Mesenchymal stem cell (in vitro differentiated cells and primary cell): ENCODE data around the gene WLS.

Experiments used
- DNase-seq: peaks from one replicate; pipeline ENCODE4 v3.0.0-alpha.2; 2013
- H2AFZ ChIP-seq: one replicate; pipeline ENCODE4 v1.6.1; 2013; ENCODE audit warnings: low read depth, mild to moderate bottlenecking, control low read depth, inconsistent platforms, low read length, moderate library complexity
- H2AK5ac ChIP-seq: 2 replicates; pipeline ENCODE4 v1.6.1; 2013; ENCODE audit warnings: low read length, moderate library complexity, mild to moderate bottlenecking, inconsistent platforms; ENCODE audit not compliant: severe bottlenecking
- H2BK120ac ChIP-seq: one replicate; pipeline ENCODE4 v1.6.1; 2013; ENCODE audit warnings: low read depth, mild to moderate bottlenecking, inconsistent platforms, low read length, moderate library complexity
- H2BK12ac ChIP-seq, 2 experiments: one replicate each; pipeline ENCODE4 v1.6.1; 2013; ENCODE audit warnings: inconsistent platforms in 2 of 2, low read length in 2 of 2, mild to moderate bottlenecking in 2 of 2, moderate library complexity in 2 of 2, control low read depth in 1 of 2
- H2BK15ac ChIP-seq: one replicate; pipeline ENCODE4 v1.6.1; 2013; ENCODE audit warnings: mild to moderate bottlenecking, low read depth, inconsistent platforms; ENCODE audit not compliant: poor library complexity, severe bottlenecking
- H2BK5ac ChIP-seq: 2 replicates; pipeline ENCODE4 v1.6.1; 2013; ENCODE audit warnings: low read depth, mild to moderate bottlenecking, low read length, control low read depth, inconsistent platforms; ENCODE audit not compliant: poor library complexity, severe bottlenecking
- H3K14ac ChIP-seq, 2 experiments: one replicate each; pipeline ENCODE4 v1.6.1; 2013; ENCODE audit warnings: inconsistent platforms in 2 of 2, low read length in 2 of 2, control low read depth in 1 of 2, mild to moderate bottlenecking in 1 of 2, moderate library complexity in 1 of 2
- H3K18ac ChIP-seq, 2 experiments: one replicate each; pipeline ENCODE4 v1.6.1; 2013; ENCODE audit warnings: inconsistent platforms in 2 of 2, low read length in 2 of 2, control low read depth in 1 of 2, low read depth in 1 of 2, mild to moderate bottlenecking in 1 of 2
- H3K23ac ChIP-seq, 2 experiments: one replicate each; pipeline ENCODE4 v1.6.1; 2013; ENCODE audit warnings: inconsistent platforms in 2 of 2, low read length in 2 of 2, mild to moderate bottlenecking in 2 of 2, moderate library complexity in 2 of 2, control low read depth in 1 of 2
- H3K27ac ChIP-seq: 2 replicates; pipeline ENCODE4 v1.5.1; 2013; ENCODE audit warnings: mild to moderate bottlenecking, moderate library complexity, low read length, control low read depth, inconsistent platforms; ENCODE audit not compliant: poor library complexity, severe bottlenecking
- H3K27me3 ChIP-seq, 2 experiments: 2 replicates each; pipeline versions ENCODE4 v1.6.1 to v1.7.0; 2013; ENCODE audit warnings: low read length in 2 of 2, mild to moderate bottlenecking in 2 of 2, moderate library complexity in 2 of 2, control low read depth in 1 of 2, inconsistent platforms in 1 of 2; ENCODE audit not compliant: control insufficient read depth in 1 of 2, insufficient read depth in 1 of 2
- H3K36me3 ChIP-seq, 2 experiments: 2 replicates each; pipeline versions ENCODE4 v1.6.1 to v1.7.0; 2013; ENCODE audit warnings: low read length in 2 of 2, control low read depth in 1 of 2, inconsistent platforms in 1 of 2, low read depth in 1 of 2, mild to moderate bottlenecking in 1 of 2; ENCODE audit not compliant: insufficient read depth in 2 of 2, control insufficient read depth in 1 of 2
- H3K4ac ChIP-seq, 2 experiments: one replicate each; pipeline ENCODE4 v1.6.1; 2013; ENCODE audit warnings: inconsistent platforms in 2 of 2, low read length in 2 of 2, mild to moderate bottlenecking in 2 of 2, moderate library complexity in 2 of 2, control low read depth in 1 of 2, low read depth in 1 of 2
- H3K4me1 ChIP-seq: 2 replicates; pipeline ENCODE4 v1.6.1; 2013; ENCODE audit warnings: low read depth, low read length, control low read depth; ENCODE audit not compliant: control insufficient read depth, insufficient read depth
- H3K4me2 ChIP-seq: 2 replicates; pipeline ENCODE4 v1.6.1; 2013; ENCODE audit warnings: low read length, mild to moderate bottlenecking, inconsistent platforms; ENCODE audit not compliant: poor library complexity, severe bottlenecking
- H3K4me3 ChIP-seq, 2 experiments: 2 replicates each; pipeline versions ENCODE4 v1.5.1 to v1.7.0; 2013; ENCODE audit warnings: low read length in 2 of 2, mild to moderate bottlenecking in 2 of 2, control low read depth in 1 of 2, low read depth in 1 of 2; ENCODE audit not compliant: insufficient read depth in 1 of 2
- H3K79me1 ChIP-seq: replicated peaks from 2 replicates; pipeline ENCODE4 v1.6.1; 2013; ENCODE audit warnings: mild to moderate bottlenecking, control low read depth, low read length, inconsistent platforms; ENCODE audit not compliant: poor library complexity, severe bottlenecking
- H3K9ac ChIP-seq: 2 replicates; pipeline ENCODE4 v1.7.0; 2013; ENCODE audit warnings: mild to moderate bottlenecking, low read length, moderate library complexity
- H3K9me3 ChIP-seq: 2 replicates; pipeline ENCODE4 v1.7.0; 2013; ENCODE audit warnings: mild to moderate bottlenecking, low read length; ENCODE audit not compliant: control insufficient read depth
- H4K8ac ChIP-seq: one replicate; pipeline ENCODE4 v1.6.1; 2013; ENCODE audit warnings: inconsistent platforms, mild to moderate bottlenecking, low read length, moderate library complexity
- H4K91ac ChIP-seq: one replicate; pipeline ENCODE4 v1.6.1; 2013; ENCODE audit warnings: mild to moderate bottlenecking, low read length, inconsistent platforms
- WGBS: methylation state at CpG from one replicate; pipeline ENCODE4 v1.1.7; 2013; ENCODE audit warnings: mixed read lengths; 5-methylcytosine and 5-hydroxymethylcytosine counted together

The WLS gene

DNA sequence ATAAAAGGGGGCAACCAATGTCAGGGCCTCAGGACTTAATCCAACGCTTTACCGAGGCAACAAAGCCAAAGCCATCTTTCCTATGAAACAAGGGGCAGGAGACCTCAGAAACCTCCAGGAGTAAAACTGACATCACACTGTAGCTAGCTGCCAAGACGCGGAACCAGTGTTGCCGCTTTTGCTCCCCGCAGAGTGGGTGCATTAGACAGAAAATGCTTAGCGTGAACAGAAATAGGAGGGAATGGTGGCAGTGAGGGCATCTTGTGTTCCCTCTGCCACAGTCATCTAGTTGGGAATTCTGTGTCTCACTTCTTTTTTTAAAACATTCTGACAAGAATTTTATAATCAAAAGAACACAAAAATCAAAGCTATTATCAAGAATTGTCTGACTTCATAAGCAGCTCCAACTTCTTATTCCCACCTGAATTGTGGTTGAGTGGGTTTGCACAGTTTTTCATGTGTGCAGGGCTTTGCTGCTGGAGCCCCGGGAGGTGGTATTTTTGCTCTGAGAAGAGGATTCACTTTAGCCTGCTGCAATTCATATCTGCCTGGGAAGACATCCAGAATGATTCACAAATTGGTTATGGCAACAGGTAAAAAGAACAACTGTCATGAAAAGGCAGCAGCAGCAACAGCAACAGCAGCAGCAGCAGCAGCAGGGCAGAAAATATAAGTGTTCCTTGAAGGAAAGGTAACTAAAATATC is 99.7 kb downstream of the WLS start:
- no peak overlapping the region for H4K8ac ChIP-seq
- no peak overlapping the region for H2BK5ac ChIP-seq
- no peak for DNase-seq
- no peak overlapping the region for H2BK12ac ChIP-seq
- no peak overlapping the region for H3K4me2 ChIP-seq
- no peak overlapping the region for H2AK5ac ChIP-seq
- WGBS = over 99% methylated on average over 8 of the region's 8 CpGs
- H3K9me3 ChIP-seq = no peaks in the 10 kb centered on the region
- peaks cover 41 to 91% of the 10 kb centered on the region in 2 experiments for H3K36me3 ChIP-seq
- peaks cover 21% of the 10 kb centered on the region for H3K79me1 ChIP-seq
- H3K23ac ChIP-seq = no peak overlapping the region
- H3K4me1 ChIP-seq = peaks cover 6% of the 10 kb centered on the region
- H4K91ac ChIP-seq = no peak overlapping the region
- no peak overlapping the region for H3K18ac ChIP-seq
- no peak overlapping the region for H3K4ac ChIP-seq
- no peak overlapping the region for H3K9ac ChIP-seq
- no peak overlapping the region for H3K4me3 ChIP-seq
- no peak overlapping the region for H2BK120ac ChIP-seq
- no peak overlapping the region for H3K14ac ChIP-seq
- no peak overlapping the region for H2AFZ ChIP-seq
- H3K27me3 ChIP-seq = no peaks in the 10 kb centered on the region
- H2BK15ac ChIP-seq = no peak overlapping the region
- no peak overlapping the region for H3K27ac ChIP-seq

DNA sequence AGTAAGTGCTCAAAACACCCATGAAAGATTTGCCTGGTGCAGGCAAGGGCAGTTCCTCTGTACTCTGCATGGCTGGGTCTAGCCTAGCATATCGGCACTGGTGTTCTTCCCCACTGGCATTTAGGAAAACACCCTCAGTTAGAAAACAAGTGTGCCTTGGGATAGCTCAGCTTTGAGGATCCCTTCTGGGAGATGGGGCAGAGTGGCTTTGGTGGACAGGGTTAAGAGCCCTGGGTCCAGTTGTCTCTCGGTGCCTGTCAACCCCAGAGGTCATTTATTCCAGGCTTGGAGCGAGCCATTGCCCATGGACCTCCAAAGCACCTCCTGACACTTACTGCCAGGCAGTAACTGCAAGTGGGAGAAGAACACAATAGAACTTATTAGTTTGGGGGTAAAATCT is 101.1 kb downstream of the WLS start:
- Histone ChIP-seq H3K4me3 (no peak overlapping the region), H3K9ac (no peak overlapping the region), H3K9me3 (no peaks in the 10 kb centered on the region)

DNA sequence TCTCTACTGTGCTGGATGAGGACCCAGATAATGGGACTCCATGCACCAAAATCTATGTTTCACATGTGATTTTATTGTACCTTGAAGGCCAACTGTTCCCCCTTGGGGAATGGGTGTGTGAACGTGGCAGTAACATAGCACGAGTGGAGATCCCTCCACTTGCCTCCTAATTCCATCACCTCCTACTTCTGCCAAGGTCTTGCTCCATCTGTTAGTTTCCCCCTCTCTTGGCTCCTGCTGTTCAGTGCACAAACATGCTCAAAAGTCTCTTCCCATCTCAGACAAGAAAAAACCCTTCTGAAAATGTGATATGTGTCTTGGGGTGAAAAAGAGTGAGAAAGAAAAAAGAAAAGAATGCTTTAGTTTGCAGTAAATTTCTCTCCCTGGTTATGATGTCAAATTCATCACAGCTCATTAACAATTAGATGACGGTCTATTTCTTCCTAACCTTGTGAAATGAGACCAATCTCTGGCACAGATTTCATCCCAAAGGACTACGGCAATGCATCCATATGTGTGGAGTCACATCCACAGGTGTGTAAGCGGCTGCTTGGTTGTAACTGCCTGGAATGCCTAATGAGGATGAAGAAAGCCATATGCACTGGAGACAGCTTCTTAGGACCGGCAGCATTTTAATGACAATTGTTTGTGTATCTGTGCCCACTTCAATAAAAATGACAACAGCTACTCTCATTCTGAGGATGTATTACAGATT is 102.6 kb downstream of the WLS start:
- H3K18ac ChIP-seq = no peak overlapping the region
- H2AFZ ChIP-seq = no peak overlapping the region
- H3K79me1 ChIP-seq = peaks cover 20% of the 10 kb centered on the region
- H3K14ac ChIP-seq = no peak overlapping the region
- no peak for DNase-seq
- peaks cover 11% of the 10 kb centered on the region for H3K4me1 ChIP-seq
- no peak overlapping the region for H2AK5ac ChIP-seq
- H2BK120ac ChIP-seq = no peak overlapping the region
- no peak overlapping the region for H4K8ac ChIP-seq
- H2BK12ac ChIP-seq = no peak overlapping the region
- no peak overlapping the region for H3K4me3 ChIP-seq
- H3K9me3 ChIP-seq = no peaks in the 10 kb centered on the region
- H3K36me3 ChIP-seq = peaks cover 44 to 91% of the 10 kb centered on the region in 2 experiments
- H4K91ac ChIP-seq = no peak overlapping the region
- no peak overlapping the region for H2BK5ac ChIP-seq
- no peaks in the 10 kb centered on the region for H3K27me3 ChIP-seq
- no peak overlapping the region for H2BK15ac ChIP-seq
- WGBS = 99% methylated on average over 6 of the region's 6 CpGs
- H3K27ac ChIP-seq = no peak overlapping the region
- no peak overlapping the region for H3K9ac ChIP-seq
- H3K4ac ChIP-seq = no peak overlapping the region
- no peak overlapping the region for H3K4me2 ChIP-seq
- no peak overlapping the region for H3K23ac ChIP-seq

More for the DNA sequence above, 101.1 kb downstream of the WLS start:
- no peak overlapping the region for H2AK5ac ChIP-seq
- H3K36me3 ChIP-seq = peaks cover 42 to 90% of the 10 kb centered on the region in 2 experiments
- no peak overlapping the region for H2BK15ac ChIP-seq
- peaks cover 8% of the 10 kb centered on the region for H3K4me1 ChIP-seq
- H4K91ac ChIP-seq = no peak overlapping the region
- no peak for DNase-seq
- no peak overlapping the region for H3K4ac ChIP-seq
- no peak overlapping the region for H3K27ac ChIP-seq
- 100% methylated on average over 2 of the region's 3 CpGs for WGBS
- no peak overlapping the region for H2AFZ ChIP-seq
- H2BK120ac ChIP-seq = no peak overlapping the region
- H2BK12ac ChIP-seq = no peak overlapping the region
- H3K18ac ChIP-seq = peak overlapping the region in 1 of 2 experiments; percentile 42
- no peaks in the 10 kb centered on the region for H3K27me3 ChIP-seq
- H2BK5ac ChIP-seq = no peak overlapping the region
- H3K4me2 ChIP-seq = no peak overlapping the region
- no peak overlapping the region for H3K23ac ChIP-seq
- H4K8ac ChIP-seq = no peak overlapping the region
- H3K14ac ChIP-seq = no peak overlapping the region
- peaks cover 21% of the 10 kb centered on the region for H3K79me1 ChIP-seq

DNA sequence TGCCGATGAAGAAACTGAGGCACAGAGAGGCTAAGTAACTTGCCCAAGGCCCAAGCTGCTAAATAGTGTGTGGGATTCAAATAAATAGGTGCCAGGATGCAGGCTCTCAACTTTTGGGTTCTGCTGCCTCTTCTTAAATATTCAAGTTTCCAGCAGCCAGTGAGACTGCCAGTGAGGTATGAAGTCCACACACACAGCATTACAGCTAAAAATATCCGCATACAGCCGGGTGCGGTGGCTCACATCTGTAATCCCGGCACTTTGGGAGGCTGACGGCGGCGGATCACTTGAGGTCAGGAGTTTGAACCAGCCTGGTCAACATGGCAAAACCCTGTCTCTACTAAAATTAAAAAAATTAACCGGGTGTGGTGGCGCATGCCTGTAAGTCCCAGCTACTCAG is 103.5 kb downstream of the WLS start:
- H3K36me3 ChIP-seq = peaks cover 52 to 91% of the 10 kb centered on the region in 2 experiments
- no peak overlapping the region for H2BK120ac ChIP-seq
- H3K27ac ChIP-seq = no peak overlapping the region
- no peak overlapping the region for H3K9ac ChIP-seq
- H3K27me3 ChIP-seq = no peaks in the 10 kb centered on the region
- 82% methylated on average over 10 of the region's 10 CpGs for WGBS
- no peak for DNase-seq
- no peak overlapping the region for H2BK12ac ChIP-seq
- H4K91ac ChIP-seq = no peak overlapping the region
- H3K4me1 ChIP-seq = peaks cover 11% of the 10 kb centered on the region
- no peak overlapping the region for H4K8ac ChIP-seq
- no peak overlapping the region for H2AFZ ChIP-seq
- no peak overlapping the region for H2AK5ac ChIP-seq
- no peak overlapping the region for H3K4me3 ChIP-seq
- H3K79me1 ChIP-seq = peaks cover 21% of the 10 kb centered on the region
- H2BK5ac ChIP-seq = no peak overlapping the region
- H3K4ac ChIP-seq = no peak overlapping the region
- H3K9me3 ChIP-seq = no peaks in the 10 kb centered on the region
- no peak overlapping the region for H3K14ac ChIP-seq
- no peak overlapping the region for H3K23ac ChIP-seq
- no peak overlapping the region for H2BK15ac ChIP-seq
- H3K4me2 ChIP-seq = no peak overlapping the region
- no peak overlapping the region for H3K18ac ChIP-seq
